Fibroblast of the aortic adventitia (primary cell): ENCODE data around the gene ADAD1. TPM values are rescaled to one million over a fixed set of nuclear protein-coding genes. Genes with fewer than 3 reads are reported as not detected.
"Not testable (repeated sequence)": the region's sequence is repeated elsewhere in the genome, so short reads cannot be mapped to it uniquely, and the experiment has no call there.

ENCODE experiments used
- DNase-seq: peaks from one replicate; pipeline ENCODE4 v3.0.0-alpha.2; 2010; ENCODE audit warnings: low read depth
- H3K4me3 ChIP-seq: 2 replicates; pipeline ENCODE4 v1.5.1; 2011; ENCODE audit warnings: low read depth, mild to moderate bottlenecking, control low read depth, low read length, moderate library complexity
- total RNA-seq: library from RNA; depleted of rRNA; stranded (reverse); fragments of >200 nt; gene quantifications from 2 replicates; pipeline ENCODE4 v1.2.3, GENCODE V29; 2012; ENCODE audit warnings: low replicate concordance
- TF ChIP-seq, protein P1 (sequence below): IDR thresholded peaks from 2 replicates; pipeline ENCODE4 v1.5.1; 2011; ENCODE audit warnings: mild to moderate bottlenecking, low read length, control low read depth, inconsistent platforms; ENCODE audit not compliant: insufficient read depth

ADAD1 gene
- total RNA-seq, 1 donor, result not detected

DNA sequence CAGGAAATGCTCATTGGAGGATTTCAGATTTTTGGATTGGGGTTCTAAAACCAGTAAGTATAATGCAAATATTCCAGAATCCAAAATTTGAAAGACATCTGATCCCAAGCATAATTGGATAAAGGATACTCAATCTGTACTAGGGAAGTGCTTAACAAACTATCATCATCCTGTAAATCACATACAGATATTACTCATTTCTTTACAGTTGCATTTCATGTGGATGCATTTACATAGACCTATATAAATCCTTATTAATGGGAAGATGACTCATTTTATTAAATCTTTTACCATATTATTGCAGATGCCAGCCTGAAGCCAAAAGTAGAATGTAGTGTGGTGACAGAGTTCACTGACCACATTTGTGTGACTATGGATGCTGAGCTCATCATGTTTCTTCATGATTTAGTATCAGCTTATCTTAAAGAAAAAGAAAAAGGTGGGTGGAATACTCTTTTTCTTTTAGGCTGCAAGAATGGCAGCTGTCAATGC lies 22.4 kb upstream of the ADAD1 start:
- TF ChIP-seq, protein P1, sequence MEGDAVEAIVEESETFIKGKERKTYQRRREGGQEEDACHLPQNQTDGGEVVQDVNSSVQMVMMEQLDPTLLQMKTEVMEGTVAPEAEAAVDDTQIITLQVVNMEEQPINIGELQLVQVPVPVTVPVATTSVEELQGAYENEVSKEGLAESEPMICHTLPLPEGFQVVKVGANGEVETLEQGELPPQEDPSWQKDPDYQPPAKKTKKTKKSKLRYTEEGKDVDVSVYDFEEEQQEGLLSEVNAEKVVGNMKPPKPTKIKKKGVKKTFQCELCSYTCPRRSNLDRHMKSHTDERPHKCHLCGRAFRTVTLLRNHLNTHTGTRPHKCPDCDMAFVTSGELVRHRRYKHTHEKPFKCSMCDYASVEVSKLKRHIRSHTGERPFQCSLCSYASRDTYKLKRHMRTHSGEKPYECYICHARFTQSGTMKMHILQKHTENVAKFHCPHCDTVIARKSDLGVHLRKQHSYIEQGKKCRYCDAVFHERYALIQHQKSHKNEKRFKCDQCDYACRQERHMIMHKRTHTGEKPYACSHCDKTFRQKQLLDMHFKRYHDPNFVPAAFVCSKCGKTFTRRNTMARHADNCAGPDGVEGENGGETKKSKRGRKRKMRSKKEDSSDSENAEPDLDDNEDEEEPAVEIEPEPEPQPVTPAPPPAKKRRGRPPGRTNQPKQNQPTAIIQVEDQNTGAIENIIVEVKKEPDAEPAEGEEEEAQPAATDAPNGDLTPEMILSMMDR, result no peak
- no peak overlapping the region for H3K4me3 ChIP-seq
- no peak for DNase-seq

DNA sequence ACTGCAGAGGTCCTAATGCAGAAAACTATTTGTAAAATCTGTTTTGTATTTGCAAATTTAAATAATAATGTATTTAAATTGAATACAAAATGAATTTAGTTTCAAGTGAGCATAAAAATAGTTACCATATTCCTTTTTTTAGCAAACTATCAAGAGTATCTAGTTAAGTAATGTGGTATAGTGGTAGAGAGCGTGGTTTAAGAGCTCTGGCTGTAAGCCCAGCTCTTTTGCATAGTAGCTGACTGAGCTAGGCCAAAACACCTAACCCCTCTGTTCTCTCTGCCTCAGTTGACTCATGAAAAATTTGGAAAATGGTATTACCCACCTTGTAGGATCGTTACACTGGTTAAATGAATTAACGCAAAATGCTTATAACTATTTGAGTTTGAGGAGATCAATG lies 18.1 kb upstream of the ADAD1 start:
- DNase-seq, result no peak
- TF ChIP-seq, protein P1, result no peak
- H3K4me3 ChIP-seq, result no peak overlapping the region

DNA sequence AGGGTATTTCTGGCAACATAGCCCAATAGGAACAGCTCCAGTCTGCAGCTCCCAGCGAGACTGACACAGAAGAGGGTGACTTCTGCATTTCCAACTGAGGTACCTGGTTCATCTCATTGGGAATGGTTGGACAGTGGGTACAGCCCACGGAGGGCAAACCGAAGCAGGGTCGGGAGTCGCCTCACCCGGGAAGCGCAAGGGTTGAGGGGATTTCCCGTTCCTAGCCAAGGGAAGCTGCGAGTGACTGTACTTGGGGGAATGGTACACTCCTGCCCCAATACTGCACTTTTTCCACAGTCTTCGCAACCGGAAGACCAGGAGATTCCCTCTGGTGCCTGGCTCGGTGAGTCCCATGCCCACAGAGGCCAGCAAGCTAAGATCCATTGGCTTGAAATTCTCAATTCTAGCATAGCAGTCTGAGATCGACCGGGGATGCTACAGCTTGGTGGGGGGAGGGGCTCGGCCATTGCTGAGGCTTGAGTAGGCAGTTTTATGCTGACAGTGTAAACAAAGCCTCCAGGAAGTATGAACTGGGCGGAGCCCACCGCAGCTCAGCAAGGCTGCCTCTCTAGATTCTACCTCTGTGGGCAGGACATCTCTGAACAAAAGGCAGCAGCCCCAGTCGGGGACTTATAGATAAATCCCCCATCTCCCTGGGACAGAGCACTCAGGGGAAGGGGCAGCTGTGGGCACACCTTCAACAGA lies 14.0 kb upstream of the ADAD1 start:
- TF ChIP-seq, protein P1, result no peak
- no peak overlapping the region for H3K4me3 ChIP-seq
- no peak for DNase-seq

DNA sequence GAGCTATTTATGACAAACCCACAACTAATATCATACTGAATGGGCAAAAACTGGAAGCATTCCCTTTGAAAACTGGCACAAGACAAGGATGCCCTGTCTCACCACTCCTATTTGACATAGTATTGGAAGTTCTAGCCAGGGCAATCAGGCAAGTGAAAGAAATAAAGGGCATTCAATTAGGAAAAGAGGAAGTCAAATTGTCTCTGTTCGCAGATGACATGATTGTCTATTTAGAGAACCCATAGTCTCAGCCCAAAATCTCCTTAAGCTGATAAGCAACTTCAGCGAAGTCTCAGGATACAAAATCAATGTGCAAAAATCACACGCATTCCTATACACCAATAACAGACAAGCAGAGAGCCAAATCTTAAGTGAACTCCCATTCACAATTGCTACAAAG lies 10.0 kb upstream of the ADAD1 start:
- not testable (repeated sequence) for H3K4me3 ChIP-seq, DNase-seq

DNA sequence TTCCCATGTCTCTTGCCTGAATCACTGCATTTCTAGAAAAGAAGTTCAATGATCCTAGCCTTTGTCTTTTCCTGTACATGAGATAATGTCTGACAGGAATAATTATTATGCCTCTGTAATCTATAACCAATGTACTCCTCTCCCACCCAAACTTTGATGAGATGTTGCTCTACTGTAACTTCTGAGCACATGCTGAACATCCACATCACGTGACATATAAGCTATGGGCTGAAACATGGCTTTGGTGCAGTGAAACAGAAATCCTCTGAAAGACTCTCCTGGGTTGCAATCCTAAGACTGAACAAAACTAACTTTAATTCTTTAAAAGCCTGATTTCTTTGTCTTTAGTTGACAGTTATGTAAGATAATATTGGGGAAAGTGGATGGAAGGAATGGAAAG lies 1.5 kb upstream of the ADAD1 start:
- TF ChIP-seq, protein P1, result no peak
- H3K4me3 ChIP-seq, result no peak overlapping the region
- no peak for DNase-seq

DNA sequence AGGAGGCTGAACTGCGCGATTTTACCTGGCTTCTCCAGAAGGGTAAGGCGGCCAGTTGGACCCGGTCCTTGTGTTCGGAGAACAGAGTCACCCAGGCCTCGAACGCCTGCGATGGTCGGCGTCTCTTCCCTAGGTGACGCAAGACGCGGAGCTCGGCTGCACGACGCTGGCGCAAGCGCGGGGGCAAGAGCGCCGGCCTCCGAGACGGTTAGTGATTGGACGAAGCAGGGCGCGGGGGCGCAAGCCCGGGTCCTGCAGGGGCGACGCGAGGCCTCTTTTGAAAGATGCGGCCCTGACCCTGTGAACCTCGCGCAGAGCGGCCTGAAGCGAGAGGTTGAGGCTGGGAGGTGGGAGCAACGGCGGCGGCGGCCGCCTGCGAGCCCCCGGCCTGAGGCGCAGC lies 428 bp downstream of the ADAD1 start:
- TF ChIP-seq, protein P1, result no peak
- DNase-seq, result no peak
- no peak overlapping the region for H3K4me3 ChIP-seq

DNA sequence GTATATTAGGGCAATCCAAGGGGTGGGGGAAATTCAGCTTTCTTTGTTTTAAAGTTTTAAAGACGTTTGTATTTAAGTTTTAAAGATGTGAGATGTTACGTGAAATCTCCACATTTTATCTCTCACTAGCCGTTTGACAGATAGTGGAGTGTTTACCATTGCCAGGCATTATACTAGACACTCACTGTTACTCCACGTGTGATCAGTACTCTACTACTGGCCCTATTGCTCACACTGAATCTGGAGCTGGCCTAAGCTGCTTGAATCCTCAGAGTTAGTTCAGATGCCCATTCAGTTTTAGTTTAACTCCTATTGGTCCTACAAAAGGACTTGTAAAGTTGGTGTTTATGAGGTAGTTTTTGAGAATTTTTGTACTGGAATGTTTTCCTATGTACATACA lies 4.5 kb downstream of the ADAD1 start:
- DNase-seq, result no peak
- no peak overlapping the region for H3K4me3 ChIP-seq
- TF ChIP-seq, protein P1, result no peak
